Activated CD4-positive, CD25-positive, alpha-beta regulatory T cell treated with anti-CD3 and anti-CD28 coated beads, Interleukin-2, amount 50 U/mL, for 72 hours (primary cell): ENCODE results near the gene LETM1.
"Not testable (repeated sequence)": the region's sequence is repeated elsewhere in the genome, so short reads cannot be mapped to it uniquely, and the experiment has no call there.

Experiments used
- DNase-seq: peaks from one replicate; pipeline ENCODE4 v3.0.0; 2021

Gene LETM1

GRCh38 chr4:1851160-1851559, 4.8 kb downstream of the LETM1 start:
- no peak for DNase-seq

- DNase-seq, result no peak
Observed at GRCh38 chr4:1850276-1850675, 5.7 kb downstream of the LETM1 start.

- no peak for DNase-seq
Observed at GRCh38 chr4:1846580-1846979, 9.4 kb downstream of the LETM1 start.

- not testable (repeated sequence) for DNase-seq
Observed at GRCh38 chr4:1844618-1845017, 11.3 kb downstream of the LETM1 start.

- no peak for DNase-seq
Observed at GRCh38 chr4:1843852-1844251, 12.1 kb downstream of the LETM1 start.

- no peak for DNase-seq
Observed at GRCh38 chr4:1842993-1843448, 12.9 kb downstream of the LETM1 start.

GRCh38 chr4:1842339-1842895, 13.5 kb downstream of the LETM1 start:
- no peak for DNase-seq

GRCh38 chr4:1841887-1842210, 14.1 kb downstream of the LETM1 start:
- DNase-seq, result no peak

GRCh38 chr4:1841201-1841886, 14.6 kb downstream of the LETM1 start:
- no peak for DNase-seq

- no peak for DNase-seq
Observed at GRCh38 chr4:1839282-1839681, 16.7 kb downstream of the LETM1 start.

- DNase-seq, result no peak
Observed at GRCh38 chr4:1837069-1837468, 18.9 kb downstream of the LETM1 start.

GRCh38 chr4:1836650-1837049, 19.3 kb downstream of the LETM1 start:
- no peak for DNase-seq

- not testable (repeated sequence) for DNase-seq
Observed at GRCh38 chr4:1835836-1836235, 20.1 kb downstream of the LETM1 start.

- no peak for DNase-seq
Observed at GRCh38 chr4:1834047-1834775, 21.7 kb downstream of the LETM1 start.

GRCh38 chr4:1833307-1834046, 22.5 kb downstream of the LETM1 start:
- no peak for DNase-seq

- DNase-seq, result no peak
Observed at GRCh38 chr4:1832690-1833089, 23.3 kb downstream of the LETM1 start.

GRCh38 chr4:1831331-1831730, 24.6 kb downstream of the LETM1 start:
- no peak for DNase-seq

GRCh38 chr4:1830642-1831228, 25.2 kb downstream of the LETM1 start:
- no peak for DNase-seq

- DNase-seq, result no peak
Observed at GRCh38 chr4:1830234-1830633, 25.7 kb downstream of the LETM1 start.

GRCh38 chr4:1826531-1827350, 29.2 kb downstream of the LETM1 start:
- no peak for DNase-seq

- no peak for DNase-seq
Observed at GRCh38 chr4:1825326-1825725, 30.6 kb downstream of the LETM1 start.

GRCh38 chr4:1824746-1825145, 31.2 kb downstream of the LETM1 start:
- DNase-seq, result no peak
